ENCODE results near the gene SELENOH.

DNA sequence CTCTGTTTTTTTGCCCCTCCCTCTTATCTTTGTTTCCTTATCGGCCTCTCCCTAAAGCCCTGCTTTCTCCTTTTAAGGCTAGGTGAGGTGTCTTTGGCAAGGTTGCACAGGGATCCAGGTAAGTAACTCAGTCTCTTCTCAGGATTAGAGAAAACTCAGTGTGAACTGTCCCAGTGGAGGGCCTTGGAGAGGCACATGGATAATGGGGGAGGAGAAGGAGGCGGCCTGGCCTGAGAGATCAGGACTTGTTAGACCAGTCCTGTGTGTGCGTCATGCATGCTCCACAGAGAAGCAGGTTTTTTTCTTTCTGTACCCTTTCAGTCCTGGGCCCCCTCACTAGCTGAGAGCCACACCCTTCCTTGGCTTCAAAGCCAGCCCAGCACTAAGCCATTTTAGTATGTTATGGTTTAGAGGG, 40.2 kb downstream of the SELENOH start:
- TF ChIP-seq CTCF (IDR thresholded peaks at IDR 0.05) (no peak), POLR2A (IDR thresholded peaks at IDR 0.05) (no peak), POLR2AphosphoS5 (IDR thresholded peaks at IDR 0.05) (no peak), EP300 (IDR thresholded peaks at IDR 0.05) (no peak)

Measured in sigmoid colon (tissue), 4 donors.